Measurements from ENCODE around the gene SETD3.

GRCh38 chr14:99471731-99472130 is 8.9 kb downstream of the SETD3 start:
- TF ChIP-seq, protein P1, sequence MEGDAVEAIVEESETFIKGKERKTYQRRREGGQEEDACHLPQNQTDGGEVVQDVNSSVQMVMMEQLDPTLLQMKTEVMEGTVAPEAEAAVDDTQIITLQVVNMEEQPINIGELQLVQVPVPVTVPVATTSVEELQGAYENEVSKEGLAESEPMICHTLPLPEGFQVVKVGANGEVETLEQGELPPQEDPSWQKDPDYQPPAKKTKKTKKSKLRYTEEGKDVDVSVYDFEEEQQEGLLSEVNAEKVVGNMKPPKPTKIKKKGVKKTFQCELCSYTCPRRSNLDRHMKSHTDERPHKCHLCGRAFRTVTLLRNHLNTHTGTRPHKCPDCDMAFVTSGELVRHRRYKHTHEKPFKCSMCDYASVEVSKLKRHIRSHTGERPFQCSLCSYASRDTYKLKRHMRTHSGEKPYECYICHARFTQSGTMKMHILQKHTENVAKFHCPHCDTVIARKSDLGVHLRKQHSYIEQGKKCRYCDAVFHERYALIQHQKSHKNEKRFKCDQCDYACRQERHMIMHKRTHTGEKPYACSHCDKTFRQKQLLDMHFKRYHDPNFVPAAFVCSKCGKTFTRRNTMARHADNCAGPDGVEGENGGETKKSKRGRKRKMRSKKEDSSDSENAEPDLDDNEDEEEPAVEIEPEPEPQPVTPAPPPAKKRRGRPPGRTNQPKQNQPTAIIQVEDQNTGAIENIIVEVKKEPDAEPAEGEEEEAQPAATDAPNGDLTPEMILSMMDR (IDR thresholded peaks at IDR 0.05) = no peak
- no peak for TF ChIP-seq POLR2A (IDR thresholded peaks at IDR 0.05)
